Activated CD4-positive, CD25-positive, alpha-beta regulatory T cell treated with anti-CD3 and anti-CD28 coated beads, Interleukin-2, amount 50 U/mL, for 24 hours (primary cell): ENCODE results near the gene BMP2.
A peak's percentile ranks its signal among the peaks of the same experiment; 100 is the strongest.

Source experiments
- ATAC-seq, 2 donors: fragments of 150-1000 bp; cut with Tn5 transposase; one replicate each; pipeline ENCODE4 v1.10.0; 2021; ENCODE audit warnings: mild to moderate bottlenecking in 1 of 2, moderate library complexity in 1 of 2

Gene BMP2

DNA sequence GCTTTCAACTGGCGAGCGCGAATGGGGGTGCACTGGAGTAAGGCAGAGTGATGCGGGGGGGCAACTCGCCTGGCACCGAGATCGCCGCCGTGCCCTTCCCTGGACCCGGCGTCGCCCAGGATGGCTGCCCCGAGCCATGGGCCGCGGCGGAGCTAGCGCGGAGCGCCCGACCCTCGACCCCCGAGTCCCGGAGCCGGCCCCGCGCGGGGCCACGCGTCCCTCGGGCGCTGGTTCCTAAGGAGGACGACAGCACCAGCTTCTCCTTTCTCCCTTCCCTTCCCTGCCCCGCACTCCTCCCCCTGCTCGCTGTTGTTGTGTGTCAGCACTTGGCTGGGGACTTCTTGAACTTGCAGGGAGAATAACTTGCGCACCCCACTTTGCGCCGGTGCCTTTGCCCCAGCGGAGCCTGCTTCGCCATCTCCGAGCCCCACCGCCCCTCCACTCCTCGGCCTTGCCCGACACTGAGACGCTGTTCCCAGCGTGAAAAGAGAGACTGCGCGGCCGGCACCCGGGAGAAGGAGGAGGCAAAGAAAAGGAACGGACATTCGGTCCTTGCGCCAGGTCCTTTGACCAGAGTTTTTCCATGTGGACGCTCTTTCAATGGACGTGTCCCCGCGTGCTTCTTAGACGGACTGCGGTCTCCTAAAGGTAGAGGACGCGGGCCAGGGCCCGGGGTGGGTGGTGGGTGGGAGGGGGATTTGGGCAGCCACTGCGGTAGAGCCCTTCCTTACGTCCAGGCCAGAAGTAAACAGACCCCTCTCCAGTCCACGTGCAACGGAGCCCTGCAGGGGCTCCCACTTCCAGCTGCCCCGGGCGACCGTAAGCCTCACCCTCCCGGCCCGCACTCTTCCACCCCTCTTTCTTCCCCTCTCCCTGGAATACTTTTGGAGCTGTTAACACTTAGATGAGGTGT, 998 bp downstream of the BMP2 start:
- no peak for ATAC-seq

DNA sequence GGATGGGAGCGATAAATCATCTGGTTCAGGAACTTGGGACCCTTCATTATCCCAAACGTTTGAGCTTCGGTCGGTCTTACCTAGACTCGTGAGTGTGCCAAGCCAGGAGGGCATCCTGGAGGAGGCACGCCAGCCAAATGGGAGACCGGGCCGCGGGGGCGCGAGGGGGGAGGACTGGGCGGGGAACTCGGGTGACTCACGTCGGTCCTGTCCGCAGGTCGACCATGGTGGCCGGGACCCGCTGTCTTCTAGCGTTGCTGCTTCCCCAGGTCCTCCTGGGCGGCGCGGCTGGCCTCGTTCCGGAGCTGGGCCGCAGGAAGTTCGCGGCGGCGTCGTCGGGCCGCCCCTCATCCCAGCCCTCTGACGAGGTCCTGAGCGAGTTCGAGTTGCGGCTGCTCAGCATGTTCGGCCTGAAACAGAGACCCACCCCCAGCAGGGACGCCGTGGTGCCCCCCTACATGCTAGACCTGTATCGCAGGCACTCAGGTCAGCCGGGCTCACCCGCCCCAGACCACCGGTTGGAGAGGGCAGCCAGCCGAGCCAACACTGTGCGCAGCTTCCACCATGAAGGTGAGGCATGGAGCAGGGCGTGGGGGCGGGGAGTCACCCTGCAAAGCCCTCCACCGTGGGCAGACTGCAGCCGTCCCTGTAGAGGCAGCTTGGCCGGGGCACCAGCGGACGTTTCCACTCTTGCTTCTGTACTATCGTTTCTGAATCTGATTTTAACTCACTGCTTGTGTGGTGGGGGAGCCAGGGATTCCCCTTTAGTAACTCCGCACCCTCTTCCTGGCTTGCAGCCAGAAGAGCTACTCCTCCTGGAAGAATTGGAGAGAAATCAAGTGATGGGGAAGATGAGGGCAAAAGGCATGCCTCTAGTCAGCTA, 2.7 kb downstream of the BMP2 start:
- no peak for ATAC-seq

- no peak for ATAC-seq
These were observed 3.3 kb downstream of the BMP2 start for GRCh38 chr20:6770786-6771100.

- ATAC-seq = no peak
These were observed 13.1 kb downstream of the BMP2 start for GRCh38 chr20:6780433-6781190.

DNA sequence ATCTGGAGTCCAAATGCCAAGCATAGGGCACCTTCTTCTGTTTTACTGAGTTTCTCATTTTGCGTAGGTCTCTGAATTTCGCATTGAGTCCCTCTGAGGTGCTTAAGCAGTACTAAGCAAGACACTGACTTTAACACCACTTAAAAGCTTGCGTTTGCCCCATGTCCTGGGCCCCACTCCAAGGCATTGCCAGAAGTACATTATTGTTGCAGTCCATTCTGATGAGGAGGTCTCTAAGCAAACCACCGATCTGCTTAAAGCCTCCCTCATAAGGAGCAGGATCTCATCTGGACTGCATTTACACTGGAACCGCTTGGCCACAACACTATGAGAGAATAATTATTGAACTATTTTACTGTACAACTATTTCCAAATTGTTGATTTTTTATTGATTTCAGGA, 16.3 kb downstream of the BMP2 start:
- no peak for ATAC-seq

GRCh38 chr20:6784210-6784631, 16.7 kb downstream of the BMP2 start:
- no peak for ATAC-seq

- no peak for ATAC-seq
These were observed 17.3 kb downstream of the BMP2 start for GRCh38 chr20:6784767-6785166.

GRCh38 chr20:6786548-6786947, 19.1 kb downstream of the BMP2 start:
- ATAC-seq = no peak

- ATAC-seq = no peak
These were observed 25.3 kb downstream of the BMP2 start for GRCh38 chr20:6792789-6793188.

DNA sequence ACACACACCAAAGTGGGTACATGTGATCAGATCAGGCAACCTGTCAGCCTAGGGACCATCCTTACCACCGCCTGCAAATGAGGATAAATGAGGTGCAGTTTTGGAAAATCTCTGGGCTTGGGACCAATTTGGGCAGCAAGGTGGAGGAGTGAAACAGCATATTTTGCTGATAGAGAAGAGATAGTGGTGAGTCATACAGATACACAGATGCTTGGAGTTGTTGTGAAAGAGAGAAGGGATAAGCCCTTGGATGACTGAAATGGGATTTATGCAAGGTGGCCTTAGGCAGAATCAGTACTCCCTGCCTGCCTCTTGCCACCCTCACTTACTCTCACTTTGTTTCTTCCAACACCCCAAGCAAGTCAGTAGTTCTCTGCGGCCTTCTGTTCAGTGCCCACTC, 34.7 kb downstream of the BMP2 start:
- no peak for ATAC-seq

DNA sequence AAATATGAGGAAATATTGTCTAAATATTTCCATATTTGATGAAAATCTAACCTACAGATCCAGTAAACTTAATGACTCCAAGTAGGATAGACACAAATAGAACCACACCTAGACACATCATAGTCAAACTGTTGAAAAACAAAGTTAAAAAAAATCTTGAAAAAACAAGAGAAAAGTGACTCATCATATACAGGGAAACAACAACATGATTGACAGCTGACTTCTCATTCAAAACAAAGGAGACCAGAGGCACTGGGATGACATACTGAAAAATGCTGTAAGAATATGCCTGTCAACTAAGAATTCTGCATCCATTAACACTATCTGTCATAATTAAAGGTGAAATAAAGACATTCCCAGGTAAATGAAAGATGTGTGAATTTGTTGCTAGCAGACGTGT, 38.8 kb downstream of the BMP2 start:
- no peak for ATAC-seq

GRCh38 chr20:6811262-6812035, 44.0 kb downstream of the BMP2 start:
- ATAC-seq = no peak

DNA sequence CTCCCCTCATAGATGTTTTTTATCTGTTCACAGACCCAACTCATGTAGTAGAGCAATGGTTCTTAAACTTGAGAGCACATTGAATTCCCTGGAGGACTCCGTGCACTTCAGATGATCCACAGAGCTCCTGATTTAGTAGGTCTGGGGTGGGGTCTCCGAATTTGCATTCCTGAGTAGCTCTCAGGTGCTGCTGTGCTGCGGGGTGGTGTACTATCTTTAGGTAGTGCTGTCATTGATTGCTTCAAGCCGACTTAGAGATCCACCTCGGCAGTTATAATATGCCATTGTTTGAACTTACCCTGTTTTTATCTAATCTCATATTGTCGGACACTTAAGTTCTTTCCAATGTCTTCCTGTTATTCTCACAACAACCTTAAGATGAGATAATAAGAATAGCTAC, 45.0 kb downstream of the BMP2 start:
- no peak for ATAC-seq

DNA sequence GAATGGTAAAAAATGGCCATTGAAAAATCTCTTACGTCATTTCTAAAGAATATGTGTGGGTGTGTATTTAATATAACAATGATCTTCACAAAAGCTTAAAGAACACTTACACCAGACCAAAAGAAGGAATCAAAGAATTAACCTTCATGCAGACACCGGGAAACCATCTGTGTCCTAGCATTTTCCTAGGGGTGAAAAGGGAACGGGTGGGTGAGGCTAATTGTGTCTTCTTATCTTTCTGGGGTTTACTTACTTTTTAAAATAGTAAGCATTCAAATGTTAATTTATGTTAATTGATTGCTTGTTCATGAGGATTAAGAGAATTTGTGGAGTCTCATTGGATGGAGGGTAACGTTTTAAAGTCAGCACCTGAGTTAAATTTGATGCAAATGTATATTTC, 47.5 kb downstream of the BMP2 start:
- ATAC-seq = no peak

GRCh38 chr20:6818033-6818808, 50.7 kb downstream of the BMP2 start:
- no peak for ATAC-seq

- ATAC-seq = no peak
These were observed 52.1 kb downstream of the BMP2 start for GRCh38 chr20:6819599-6819998.

DNA sequence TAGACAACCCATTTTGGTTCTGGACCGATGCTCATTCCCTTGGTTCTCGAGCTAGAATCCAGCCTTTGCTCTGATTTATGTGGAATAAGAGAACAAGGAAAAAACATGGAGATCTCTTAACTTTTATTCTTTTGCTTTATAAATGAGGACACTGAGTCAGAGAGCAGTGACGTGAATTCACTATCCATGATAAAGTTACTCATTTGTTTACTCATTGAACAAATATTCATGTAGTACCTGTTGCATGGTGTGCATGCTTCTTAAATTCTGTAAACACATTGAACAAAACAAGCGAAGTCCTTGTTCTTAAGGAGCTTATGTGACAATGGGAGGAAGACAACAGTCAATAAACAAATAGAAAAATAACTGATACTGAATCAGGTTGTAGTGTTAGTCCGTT, 56.9 kb downstream of the BMP2 start:
- no peak for ATAC-seq

GRCh38 chr20:6827472-6827871, 60.0 kb downstream of the BMP2 start:
- no peak for ATAC-seq

GRCh38 chr20:6828794-6829423, 61.4 kb downstream of the BMP2 start:
- ATAC-seq = peak in 1 of 2 donors; percentile 36

GRCh38 chr20:6829510-6830116, 62.1 kb downstream of the BMP2 start:
- ATAC-seq = no peak
